Trophoblast cell (in vitro differentiated cells and primary cell): Measurements from ENCODE around the gene MPPED2.

ENCODE experiments used
- DNase-seq, 2 donors: peaks; one replicate each; pipeline ENCODE4 v3.0.0-alpha.2; 2016
- H2AFZ ChIP-seq: 2 replicates; pipeline ENCODE4 v1.6.1; 2013; ENCODE audit warnings: low read length, moderate library complexity, mild to moderate bottlenecking; ENCODE audit not compliant: insufficient read depth, poor library complexity
- H2AK5ac ChIP-seq: 2 replicates; pipeline ENCODE4 v1.6.1; 2013; ENCODE audit warnings: mild to moderate bottlenecking, low read length
- H2BK120ac ChIP-seq: 2 replicates; pipeline ENCODE4 v1.6.1; 2013; ENCODE audit warnings: low read length, mild to moderate bottlenecking, moderate library complexity; ENCODE audit not compliant: insufficient read depth, poor library complexity
- H2BK12ac ChIP-seq: 2 replicates; pipeline ENCODE4 v1.6.1; 2013; ENCODE audit warnings: mild to moderate bottlenecking, low read length, moderate library complexity
- H2BK5ac ChIP-seq: 2 replicates; pipeline ENCODE4 v1.6.1; 2013; ENCODE audit warnings: low read length, low read depth, moderate library complexity, mild to moderate bottlenecking; ENCODE audit not compliant: poor library complexity
- H3K14ac ChIP-seq: 2 replicates; pipeline ENCODE4 v1.6.1; 2013; ENCODE audit warnings: mild to moderate bottlenecking, low read length
- H3K18ac ChIP-seq: 2 replicates; pipeline ENCODE4 v1.6.1; 2013; ENCODE audit warnings: mild to moderate bottlenecking, low read length
- H3K23ac ChIP-seq: 2 replicates; pipeline ENCODE4 v1.6.1; 2013; ENCODE audit warnings: low read length
- H3K27ac ChIP-seq: 2 replicates; pipeline ENCODE4 v1.5.1; 2013; ENCODE audit warnings: low read depth, mild to moderate bottlenecking, inconsistent platforms, low read length, moderate library complexity
- H3K27me3 ChIP-seq: 2 replicates; pipeline ENCODE4 v1.6.1; 2013; ENCODE audit warnings: inconsistent platforms, mild to moderate bottlenecking, low read length, moderate library complexity; ENCODE audit not compliant: insufficient read depth
- H3K36me3 ChIP-seq, 2 experiments: 1 replicate in 1 of 2; 2 replicates in 1 of 2; pipeline ENCODE4 v1.6.1; 2013; ENCODE audit warnings: low read length in 2 of 2, mild to moderate bottlenecking in 2 of 2, moderate library complexity in 1 of 2; ENCODE audit not compliant: insufficient read depth in 2 of 2, control insufficient read depth in 1 of 2
- H3K4ac ChIP-seq: 2 replicates; pipeline ENCODE4 v1.6.1; 2013; ENCODE audit warnings: low read depth, mild to moderate bottlenecking, low read length, moderate library complexity
- H3K4me1 ChIP-seq, 2 experiments: 1 replicate in 1 of 2; 2 replicates in 1 of 2; pipeline ENCODE4 v1.6.1; 2013; ENCODE audit warnings: low read length in 2 of 2, mild to moderate bottlenecking in 2 of 2, moderate library complexity in 1 of 2; ENCODE audit not compliant: insufficient read depth in 2 of 2, control insufficient read depth in 1 of 2
- H3K4me2 ChIP-seq: 2 replicates; pipeline ENCODE4 v1.6.1; 2013; ENCODE audit warnings: inconsistent platforms, mild to moderate bottlenecking, low read length, moderate library complexity
- H3K4me3 ChIP-seq: 2 replicates; pipeline ENCODE4 v1.5.1; 2013; ENCODE audit warnings: mild to moderate bottlenecking, low read depth, low read length, inconsistent platforms
- H3K79me1 ChIP-seq: one replicate; pipeline ENCODE4 v1.6.1; 2013; ENCODE audit warnings: low read length
- H3K79me2 ChIP-seq: 2 replicates; pipeline ENCODE4 v1.6.1; 2013; ENCODE audit warnings: low read length, mild to moderate bottlenecking; ENCODE audit not compliant: control insufficient read depth, insufficient read depth, poor library complexity
- H3K9ac ChIP-seq: 2 replicates; pipeline ENCODE4 v1.6.1; 2013; ENCODE audit warnings: mild to moderate bottlenecking, low read length
- H3K9me3 ChIP-seq: 2 replicates; pipeline ENCODE4 v1.6.1; 2013; ENCODE audit warnings: low read depth, mild to moderate bottlenecking, control low read depth, inconsistent platforms, low read length; ENCODE audit not compliant: insufficient read depth
- H4K12ac ChIP-seq: 2 replicates; pipeline ENCODE4 v1.6.1; 2013; ENCODE audit warnings: low read depth, mild to moderate bottlenecking, low read length, moderate library complexity
- H4K8ac ChIP-seq: 2 replicates; pipeline ENCODE4 v1.6.1; 2013; ENCODE audit warnings: low read depth, mild to moderate bottlenecking, low read length, moderate library complexity
- H4K91ac ChIP-seq: one replicate; pipeline ENCODE4 v1.6.1; 2013; ENCODE audit warnings: low read depth, mild to moderate bottlenecking, low read length, moderate library complexity
- WGBS: extraction: QIAGEN DNeasy Blood & Tissue Kit; methylation state at CpG from one replicate; pipeline ENCODE4 v1.1.7; 2013; ENCODE audit warnings: missing lambda C conversion rate; ENCODE audit not compliant: insufficient read length, insufficient coverage; ENCODE audit errors: extremely low coverage; 5-methylcytosine and 5-hydroxymethylcytosine counted together

The MPPED2 gene

DNA sequence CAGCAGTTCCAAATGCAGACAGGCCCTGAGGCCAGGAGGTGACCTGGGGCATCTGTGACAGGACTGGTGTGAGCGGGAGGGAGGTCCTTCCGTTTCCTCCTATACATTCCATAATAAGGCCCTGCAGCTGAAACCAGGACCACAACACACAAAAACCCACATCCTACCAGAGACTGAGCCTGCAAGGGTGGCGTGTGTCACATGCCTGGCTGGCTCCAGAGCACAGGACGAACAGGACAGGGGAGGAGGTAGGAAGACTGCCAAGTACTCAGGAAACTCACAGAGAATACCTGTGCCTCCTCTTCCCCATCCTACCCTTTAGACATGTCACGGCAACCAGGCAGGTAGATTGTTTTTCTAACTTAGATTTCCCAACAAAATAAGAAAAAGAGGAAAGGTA, 159.4 kb downstream of the MPPED2 start:
- no peak overlapping the region for H2AK5ac ChIP-seq

DNA sequence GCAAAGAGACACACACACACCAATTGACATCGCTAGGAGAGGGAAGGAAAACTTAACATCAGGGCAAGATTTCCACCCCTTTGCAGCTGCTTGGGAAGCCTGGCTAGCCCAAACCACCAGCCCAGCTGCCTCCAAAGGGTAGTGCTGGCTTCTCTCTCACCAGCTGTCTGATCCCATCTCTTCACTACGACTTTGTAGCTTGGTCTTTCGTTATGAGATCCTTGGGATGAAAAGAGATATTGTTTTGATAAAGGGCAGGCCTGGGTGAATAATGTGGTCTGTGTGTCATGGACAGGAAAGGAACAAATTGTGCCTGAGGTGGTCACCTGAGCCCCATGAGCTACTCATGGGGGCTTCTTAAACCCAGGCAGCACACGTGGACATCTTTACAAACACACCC, 161.3 kb downstream of the MPPED2 start:
- H3K23ac ChIP-seq, result no peak overlapping the region
- H2BK120ac ChIP-seq, result no peak overlapping the region
- H3K27me3 ChIP-seq, result no peaks in the 10 kb centered on the region
- peaks cover 0 to 3% of the 10 kb centered on the region in 2 experiments for H3K4me1 ChIP-seq
- H2AK5ac ChIP-seq, result no peak overlapping the region
- no CpG with 5 or more reads among the region's 4 CpGs for WGBS
- H3K4ac ChIP-seq, result no peak overlapping the region
- no peaks in the 10 kb centered on the region for H3K79me2 ChIP-seq
- H3K36me3 ChIP-seq, result no peaks in the 10 kb centered on the region
- DNase-seq, result no peak
- no peak overlapping the region for H4K8ac ChIP-seq
- H3K18ac ChIP-seq, result no peak overlapping the region
- no peak overlapping the region for H3K9ac ChIP-seq
- no peak overlapping the region for H3K14ac ChIP-seq
- H3K79me1 ChIP-seq, result no peaks in the 10 kb centered on the region
- H2BK5ac ChIP-seq, result no peak overlapping the region
- H2BK12ac ChIP-seq, result no peak overlapping the region
- H3K27ac ChIP-seq, result no peak overlapping the region
- no peak overlapping the region for H4K12ac ChIP-seq
- no peak overlapping the region for H3K4me2 ChIP-seq
- no peak overlapping the region for H2AFZ ChIP-seq
- no peaks in the 10 kb centered on the region for H3K9me3 ChIP-seq
- H4K91ac ChIP-seq, result no peak overlapping the region
- no peak overlapping the region for H3K4me3 ChIP-seq

More for the DNA sequence above, 159.4 kb downstream of the MPPED2 start:
- Histone ChIP-seq H3K4me2 (no peak overlapping the region), H3K4me3 (no peak overlapping the region), H3K27me3 (no peaks in the 10 kb centered on the region), H3K27ac (no peak overlapping the region), H3K4ac (no peak overlapping the region), H4K8ac (no peak overlapping the region), H4K12ac (no peak overlapping the region), H3K36me3 (no peaks in the 10 kb centered on the region), H3K9me3 (no peaks in the 10 kb centered on the region), H3K23ac (no peak overlapping the region), H3K14ac (no peak overlapping the region), H2BK120ac (no peak overlapping the region), H2BK12ac (no peak overlapping the region), H2AFZ (no peak overlapping the region), H3K4me1 (peaks cover 0 to 3% of the 10 kb centered on the region in 2 experiments), H3K9ac (no peak overlapping the region), H3K79me2 (no peaks in the 10 kb centered on the region), H4K91ac (no peak overlapping the region), H2BK5ac (no peak overlapping the region), H3K18ac (no peak overlapping the region), H3K79me1 (no peaks in the 10 kb centered on the region)
- no peak for DNase-seq
- WGBS, result no CpG with 5 or more reads among the region's 5 CpGs

DNA sequence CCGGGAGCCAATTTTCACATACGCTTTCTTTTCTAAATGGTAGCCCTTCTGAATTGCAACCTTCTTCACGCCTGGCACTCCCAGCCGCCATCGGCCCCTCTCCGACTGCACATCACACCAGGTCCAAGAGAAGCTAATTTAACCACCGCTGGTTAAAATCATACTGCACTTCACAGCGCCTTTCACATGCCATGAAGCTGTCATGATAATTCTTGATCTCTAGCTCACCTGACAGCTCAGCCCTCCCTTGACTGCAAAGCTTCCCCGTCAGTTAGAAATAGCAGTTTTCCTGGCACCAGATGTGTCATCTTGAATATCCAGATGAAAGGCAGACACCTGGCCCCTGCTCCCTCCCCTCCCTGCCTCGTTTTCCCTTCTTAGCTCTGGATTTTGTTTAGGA, 161.8 kb downstream of the MPPED2 start:
- Histone ChIP-seq H3K27ac (no peak overlapping the region), H2AFZ (no peak overlapping the region), H3K23ac (no peak overlapping the region), H3K4me2 (no peak overlapping the region), H3K79me1 (no peaks in the 10 kb centered on the region), H3K14ac (no peak overlapping the region), H3K27me3 (no peaks in the 10 kb centered on the region), H2BK12ac (no peak overlapping the region), H3K9me3 (no peaks in the 10 kb centered on the region), H2AK5ac (no peak overlapping the region), H3K4me3 (no peak overlapping the region), H3K9ac (no peak overlapping the region), H3K79me2 (no peaks in the 10 kb centered on the region), H3K36me3 (no peaks in the 10 kb centered on the region), H3K4ac (no peak overlapping the region), H3K18ac (no peak overlapping the region), H4K91ac (no peak overlapping the region), H2BK120ac (no peak overlapping the region), H3K4me1 (peaks cover 0 to 3% of the 10 kb centered on the region in 2 experiments), H4K12ac (no peak overlapping the region), H4K8ac (no peak overlapping the region), H2BK5ac (no peak overlapping the region)
- no peak for DNase-seq
- no CpG with 5 or more reads among the region's 10 CpGs for WGBS

DNA sequence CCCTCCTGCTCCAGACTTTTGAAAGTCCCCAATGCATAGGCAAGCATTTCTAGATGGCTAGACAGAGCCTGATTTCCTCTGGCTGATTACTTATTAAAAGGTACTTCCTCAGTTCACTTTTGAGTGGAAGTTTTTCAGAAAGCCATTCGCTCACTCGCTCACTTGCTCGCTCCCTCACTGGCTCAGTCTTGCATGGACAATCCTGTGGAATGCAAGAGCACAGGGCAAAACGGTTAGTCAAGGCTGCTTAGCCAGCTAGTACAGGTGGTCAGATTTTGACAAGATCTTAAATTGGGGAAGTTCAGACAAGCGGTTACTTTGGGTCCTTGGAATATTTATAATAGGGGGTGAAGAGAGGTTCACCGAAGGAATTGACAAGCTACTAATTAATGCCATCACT, 162.3 kb downstream of the MPPED2 start:
- no peak overlapping the region for H2BK120ac ChIP-seq
- H2AK5ac ChIP-seq, result no peak overlapping the region
- H2AFZ ChIP-seq, result no peak overlapping the region
- no peak overlapping the region for H3K27ac ChIP-seq
- H4K12ac ChIP-seq, result no peak overlapping the region
- H3K14ac ChIP-seq, result no peak overlapping the region
- H3K27me3 ChIP-seq, result no peaks in the 10 kb centered on the region
- H2BK5ac ChIP-seq, result no peak overlapping the region
- no peak overlapping the region for H3K9ac ChIP-seq
- no peak overlapping the region for H3K23ac ChIP-seq
- H3K4me1 ChIP-seq, result peaks cover 0 to 3% of the 10 kb centered on the region in 2 experiments
- no CpG with 5 or more reads among the region's 6 CpGs for WGBS
- H3K4ac ChIP-seq, result no peak overlapping the region
- H4K91ac ChIP-seq, result no peak overlapping the region
- H4K8ac ChIP-seq, result no peak overlapping the region
- no peak overlapping the region for H3K18ac ChIP-seq
- H3K79me1 ChIP-seq, result no peaks in the 10 kb centered on the region
- no peak for DNase-seq
- no peaks in the 10 kb centered on the region for H3K36me3 ChIP-seq
- H3K4me3 ChIP-seq, result no peak overlapping the region
- H3K79me2 ChIP-seq, result no peaks in the 10 kb centered on the region
- H3K4me2 ChIP-seq, result no peak overlapping the region
- H3K9me3 ChIP-seq, result no peaks in the 10 kb centered on the region
- H2BK12ac ChIP-seq, result no peak overlapping the region
